Tibial nerve (tissue), 4 donors: ENCODE data around the gene CDCA3. TPM values are rescaled to one million over a fixed set of nuclear protein-coding genes. Genes with fewer than 3 reads are reported as not detected.

Experiments used
- DNase-seq, 2 donors: peaks; one replicate each; pipeline ENCODE4 v3.0.0-alpha.2; 2019; ENCODE audit warnings: low spot score in 2 of 2
- H3K27ac ChIP-seq, 4 donors: fragments of 200-600 bp; sonication (generic) in 3 of 4; one replicate each; pipeline ENCODE4 v1.5.1; 2017 to 2019; ENCODE audit warnings: mild to moderate bottlenecking in 1 of 4
- H3K27me3 ChIP-seq, 2 donors: fragments of 200-600 bp; sonication (generic) in 1 of 2; one replicate each; pipeline versions ENCODE4 v1.5.1 to v1.6.0; 2017 to 2019
- H3K36me3 ChIP-seq, 3 donors: fragments of 200-600 bp; sonication (generic); one replicate each; pipeline ENCODE4 v1.5.1; 2018 to 2019
- H3K4me1 ChIP-seq, 4 donors: fragments of 200-600 bp; sonication (generic) in 3 of 4; one replicate each; pipeline ENCODE4 v1.5.1; 2017 to 2019
- H3K4me3 ChIP-seq, 4 donors: fragments of 200-600 bp; sonication (generic) in 3 of 4; one replicate each; pipeline ENCODE4 v1.5.1; 2017 to 2019; ENCODE audit warnings: mild to moderate bottlenecking in 1 of 4, moderate library complexity in 1 of 4
- H3K9me3 ChIP-seq, 4 donors: fragments of 200-600 bp; sonication (generic) in 3 of 4; one replicate each; pipeline ENCODE4 v1.5.1; 2017 to 2019
- EP300 ChIP-seq, 2 donors: sonication (generic); formaldehyde crosslinking; IDR thresholded peaks; one replicate each; pipeline ENCODE4 v1.6.1; 2017; ENCODE audit warnings: antibody characterized with exemption in 2 of 2, mild to moderate bottlenecking in 1 of 2
- POLR2A ChIP-seq, 2 donors: fragments of 450-650 bp; IDR thresholded peaks; one replicate each; pipeline ENCODE4 v1.6.1; 2017; ENCODE audit warnings: antibody characterized with exemption in 2 of 2, mild to moderate bottlenecking in 2 of 2, moderate library complexity in 2 of 2
- WGBS, 2 donors: methylation state at CpG; one replicate each; pipeline ENCODE4 v1.1.5; 2018; 5-methylcytosine and 5-hydroxymethylcytosine counted together
- total RNA-seq, 4 donors: library from RNA; depleted of rRNA; stranded (reverse); fragments of >200 nt; gene quantifications; one replicate each; pipeline ENCODE4 v1.1.0, GENCODE V29; 2016
- TF ChIP-seq, protein P1 (sequence below), 5 experiments: fragments of 200-600 bp in 3 of 5; fragments of 450-650 bp in 2 of 5; sonication (generic) in 3 of 5; IDR thresholded peaks; one replicate each; pipeline ENCODE4 v1.5.1; 2016 to 2019; ENCODE audit warnings: antibody characterized with exemption in 5 of 5, mild to moderate bottlenecking in 3 of 5, moderate library complexity in 2 of 5

CDCA3 gene
- total RNA-seq, 4 donors from 2014 or later: 0.21 to 19.4 (median 3.6) TPM

DNA sequence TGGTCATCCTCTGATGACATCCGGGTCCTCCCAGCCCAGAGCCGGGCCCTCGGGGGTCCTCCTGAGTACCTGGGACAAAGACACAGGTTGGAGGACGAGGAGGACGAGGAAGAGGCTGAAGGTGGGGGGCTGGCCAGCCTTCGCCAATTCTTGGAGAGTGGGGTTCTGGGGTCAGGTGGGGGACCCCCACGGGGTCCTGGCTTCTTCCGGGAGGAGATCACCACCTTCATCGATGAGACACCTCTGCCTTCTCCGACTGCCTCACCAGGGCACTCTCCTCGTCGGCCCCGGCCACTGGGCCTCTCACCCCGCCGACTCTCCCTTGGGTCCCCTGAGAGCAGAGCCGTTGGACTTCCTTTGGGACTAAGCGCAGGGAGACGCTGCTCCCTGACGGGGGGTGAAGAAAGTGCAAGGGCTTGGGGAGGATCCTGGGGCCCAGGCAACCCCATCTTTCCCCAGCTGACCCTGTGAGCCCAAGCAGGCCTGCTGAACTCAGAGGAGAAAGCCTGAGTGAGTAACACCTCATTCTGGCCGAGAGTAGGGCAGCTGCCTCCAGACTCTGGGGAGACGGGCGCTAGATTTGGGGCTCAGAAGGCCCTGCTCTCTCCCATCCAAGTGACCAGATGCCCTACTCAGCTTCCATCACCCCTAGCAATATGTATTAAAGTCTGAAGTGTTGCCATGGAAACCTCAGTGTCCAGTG lies 24.2 kb downstream of the CDCA3 start:
- TF ChIP-seq, protein P1, sequence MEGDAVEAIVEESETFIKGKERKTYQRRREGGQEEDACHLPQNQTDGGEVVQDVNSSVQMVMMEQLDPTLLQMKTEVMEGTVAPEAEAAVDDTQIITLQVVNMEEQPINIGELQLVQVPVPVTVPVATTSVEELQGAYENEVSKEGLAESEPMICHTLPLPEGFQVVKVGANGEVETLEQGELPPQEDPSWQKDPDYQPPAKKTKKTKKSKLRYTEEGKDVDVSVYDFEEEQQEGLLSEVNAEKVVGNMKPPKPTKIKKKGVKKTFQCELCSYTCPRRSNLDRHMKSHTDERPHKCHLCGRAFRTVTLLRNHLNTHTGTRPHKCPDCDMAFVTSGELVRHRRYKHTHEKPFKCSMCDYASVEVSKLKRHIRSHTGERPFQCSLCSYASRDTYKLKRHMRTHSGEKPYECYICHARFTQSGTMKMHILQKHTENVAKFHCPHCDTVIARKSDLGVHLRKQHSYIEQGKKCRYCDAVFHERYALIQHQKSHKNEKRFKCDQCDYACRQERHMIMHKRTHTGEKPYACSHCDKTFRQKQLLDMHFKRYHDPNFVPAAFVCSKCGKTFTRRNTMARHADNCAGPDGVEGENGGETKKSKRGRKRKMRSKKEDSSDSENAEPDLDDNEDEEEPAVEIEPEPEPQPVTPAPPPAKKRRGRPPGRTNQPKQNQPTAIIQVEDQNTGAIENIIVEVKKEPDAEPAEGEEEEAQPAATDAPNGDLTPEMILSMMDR (IDR thresholded peaks at IDR 0.05): no peak
- TF ChIP-seq POLR2A (IDR thresholded peaks at IDR 0.05): no peak
- TF ChIP-seq EP300 (IDR thresholded peaks at IDR 0.05): no peak
- peaks cover 0 to 51% (median 12%) of the 10 kb centered on the region in 4 donors for H3K4me1 ChIP-seq
- H3K27me3 ChIP-seq: peaks cover 0 to 29% of the 10 kb centered on the region in 2 donors
- no peak for DNase-seq
- WGBS, 2 donors: 62 to 64% methylated on average over 21 to 22 of the region's 22 CpGs
- H3K36me3 ChIP-seq: peaks cover 0 to 19% (median 0%) of the 10 kb centered on the region in 3 donors
- no peak overlapping the region for H3K4me3 ChIP-seq
- peak overlapping the region in 2 of 4 donors; percentile 67 to 71 for H3K27ac ChIP-seq
- H3K9me3 ChIP-seq: no peaks in the 10 kb centered on the region

DNA sequence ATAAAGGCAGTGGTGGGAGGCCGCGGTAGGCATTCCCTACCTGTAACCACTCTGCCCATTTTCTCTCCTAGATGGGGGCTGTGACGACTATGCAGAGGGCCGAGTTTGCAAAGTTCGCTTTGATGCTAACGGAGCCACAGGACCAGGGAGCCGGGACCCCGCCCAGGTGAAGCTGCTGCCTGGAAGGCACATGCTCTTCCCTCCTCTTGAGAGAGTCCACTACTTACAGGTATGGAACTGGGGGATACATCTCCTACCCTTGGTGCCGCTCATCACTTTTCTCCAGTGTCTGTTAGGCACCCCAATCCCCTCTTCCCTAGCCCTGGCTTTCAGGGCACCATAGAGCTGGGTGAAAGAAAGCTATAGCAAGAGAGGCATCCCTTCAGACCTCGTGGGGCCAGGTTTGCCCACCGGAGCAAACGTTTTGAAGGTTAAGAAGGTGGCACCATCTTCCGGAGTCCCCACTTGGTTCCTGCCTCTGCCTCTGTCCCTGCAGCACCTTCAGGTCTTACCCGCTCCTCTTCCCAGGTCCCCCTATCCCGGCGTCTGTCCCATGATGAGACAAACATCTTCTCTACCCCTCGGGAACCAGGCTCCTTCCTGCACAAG lies 24.9 kb downstream of the CDCA3 start:
- no peak for DNase-seq
- Histone ChIP-seq H3K36me3 (peaks cover 0 to 12% (median 0%) of the 10 kb centered on the region in 3 donors), H3K27me3 (peaks cover 0 to 31% of the 10 kb centered on the region in 2 donors), H3K27ac (no peak overlapping the region), H3K9me3 (no peaks in the 10 kb centered on the region), H3K4me1 (peaks cover 0 to 58% (median 17%) of the 10 kb centered on the region in 4 donors), H3K4me3 (no peak overlapping the region)
- TF ChIP-seq POLR2A (IDR thresholded peaks at IDR 0.05) (no peak), EP300 (IDR thresholded peaks at IDR 0.05) (no peak)
- TF ChIP-seq, protein P1 (IDR thresholded peaks at IDR 0.05): no peak
- WGBS, 2 donors: 66 to 75% methylated on average over 17 of the region's 17 CpGs

DNA sequence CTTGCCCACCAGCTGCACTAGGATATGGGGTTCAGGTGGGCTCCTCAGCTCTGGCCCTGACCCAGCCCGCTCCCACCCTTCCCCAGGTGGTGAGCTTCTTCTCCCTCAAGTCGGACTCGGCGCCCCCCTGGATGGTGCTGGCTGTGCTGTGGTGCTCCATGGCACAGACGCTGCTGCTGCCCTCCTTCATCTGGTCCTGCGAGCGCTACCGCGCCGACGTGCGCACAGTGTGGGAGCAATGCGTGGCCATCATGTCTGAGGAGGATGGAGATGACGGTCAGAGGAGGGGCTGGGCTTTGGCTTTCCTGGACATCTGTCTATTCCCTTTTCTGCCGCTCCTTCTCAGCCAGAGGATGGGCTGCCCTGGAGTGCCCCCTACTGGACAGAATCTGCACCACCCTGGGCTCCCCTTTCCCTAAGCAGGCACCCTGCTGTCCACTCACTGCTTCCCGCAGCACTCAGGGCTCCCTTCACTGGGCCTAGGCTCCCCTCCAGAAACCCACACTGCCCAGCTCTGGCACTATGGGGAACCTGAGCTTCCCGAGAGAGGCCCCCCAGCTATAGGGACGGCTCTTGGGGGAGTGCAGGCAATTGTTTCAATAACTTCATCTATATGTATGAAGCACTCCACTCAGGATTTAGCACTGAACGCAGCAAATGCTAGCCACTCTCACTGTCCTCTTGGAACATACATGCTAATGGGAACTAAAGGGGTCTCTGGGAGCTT lies 25.5 kb downstream of the CDCA3 start:
- Histone ChIP-seq H3K27ac (no peak overlapping the region), H3K4me1 (peaks cover 0 to 62% (median 17%) of the 10 kb centered on the region in 4 donors), H3K4me3 (no peak overlapping the region), H3K9me3 (no peaks in the 10 kb centered on the region), H3K27me3 (peaks cover 0 to 31% of the 10 kb centered on the region in 2 donors), H3K36me3 (peaks cover 0 to 5% (median 0%) of the 10 kb centered on the region in 3 donors)
- no peak for TF ChIP-seq EP300 (IDR thresholded peaks at IDR 0.05)
- TF ChIP-seq, protein P1 (IDR thresholded peaks at IDR 0.05): peak; percentile 84 to 93 (median 90)
- no peak for TF ChIP-seq POLR2A (IDR thresholded peaks at IDR 0.05)
- WGBS, 2 donors: 9 to 14% methylated on average over 17 to 19 of the region's 19 CpGs
- peak; percentile 73 to 88 for DNase-seq

DNA sequence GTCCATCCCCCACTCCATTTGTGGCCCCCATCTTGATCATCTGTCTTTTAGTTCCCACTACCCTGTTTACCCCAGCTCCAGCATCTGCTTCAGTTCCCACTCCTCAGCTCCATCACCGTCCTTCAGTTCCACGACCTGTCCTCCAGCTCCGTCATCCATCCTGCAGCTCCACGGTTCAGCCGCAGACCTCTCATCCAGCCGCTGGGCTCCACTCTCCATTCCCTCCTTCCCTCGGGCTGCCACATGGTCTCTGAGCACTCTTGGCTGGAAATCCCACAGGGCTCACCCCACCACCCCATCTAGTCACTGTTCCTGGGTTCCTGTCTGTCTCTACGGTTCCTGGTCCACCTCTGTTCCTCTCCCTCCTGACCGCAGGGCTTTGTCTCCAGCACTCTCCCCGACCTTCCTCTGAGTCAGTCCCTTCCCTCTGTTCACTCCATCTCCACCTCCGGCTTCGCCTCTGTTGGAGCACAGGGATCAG lies 26.1 kb downstream of the CDCA3 start:
- Histone ChIP-seq H3K4me3 (no peak overlapping the region), H3K4me1 (peaks cover 0 to 61% (median 17%) of the 10 kb centered on the region in 4 donors), H3K27me3 (peaks cover 0 to 33% of the 10 kb centered on the region in 2 donors), H3K27ac (no peak overlapping the region), H3K9me3 (no peaks in the 10 kb centered on the region), H3K36me3 (no peaks in the 10 kb centered on the region)
- TF ChIP-seq, protein P1 (IDR thresholded peaks at IDR 0.05): no peak
- no peak for TF ChIP-seq POLR2A (IDR thresholded peaks at IDR 0.05)
- no peak for TF ChIP-seq EP300 (IDR thresholded peaks at IDR 0.05)
- 48 to 52% methylated on average over 12 of the region's 12 CpGs for WGBS, 2 donors
- DNase-seq: no peak
